HUES64 (cell line): ENCODE measurements around the gene PTPRM.

Experiments
- H3K27ac ChIP-seq: 2 replicates; pipeline ENCODE4 v1.7.0; 2013; ENCODE audit warnings: low read depth, low read length, inconsistent platforms
- H3K27me3 ChIP-seq: 2 replicates; pipeline ENCODE4 v1.6.1; 2013; ENCODE audit warnings: mild to moderate bottlenecking, low read length; ENCODE audit not compliant: insufficient read depth
- H3K36me3 ChIP-seq: 2 replicates; pipeline ENCODE4 v1.6.1; 2013; ENCODE audit warnings: mild to moderate bottlenecking, low read length; ENCODE audit not compliant: insufficient read depth
- H3K4me1 ChIP-seq: 2 replicates; pipeline ENCODE4 v1.6.1; 2013; ENCODE audit warnings: mild to moderate bottlenecking, low read length, moderate library complexity; ENCODE audit not compliant: insufficient read depth
- H3K4me3 ChIP-seq: 2 replicates; pipeline ENCODE4 v1.5.1; 2013; ENCODE audit warnings: mild to moderate bottlenecking, low read length, moderate library complexity
- H3K9ac ChIP-seq: 2 replicates; pipeline ENCODE4 v1.6.1; 2013; ENCODE audit warnings: mild to moderate bottlenecking, low read depth, low read length
- H3K9me3 ChIP-seq: 2 replicates; pipeline ENCODE4 v1.6.1; 2013; ENCODE audit warnings: low read depth, low read length; ENCODE audit not compliant: insufficient read depth
- WGBS: fragments of 150-250, 120-280 bp; methylation state at CpG from one replicate; pipeline ENCODE4 v1.1.7; 2013; ENCODE audit warnings: missing lambda C conversion rate; 5-methylcytosine and 5-hydroxymethylcytosine counted together

The PTPRM gene

DNA sequence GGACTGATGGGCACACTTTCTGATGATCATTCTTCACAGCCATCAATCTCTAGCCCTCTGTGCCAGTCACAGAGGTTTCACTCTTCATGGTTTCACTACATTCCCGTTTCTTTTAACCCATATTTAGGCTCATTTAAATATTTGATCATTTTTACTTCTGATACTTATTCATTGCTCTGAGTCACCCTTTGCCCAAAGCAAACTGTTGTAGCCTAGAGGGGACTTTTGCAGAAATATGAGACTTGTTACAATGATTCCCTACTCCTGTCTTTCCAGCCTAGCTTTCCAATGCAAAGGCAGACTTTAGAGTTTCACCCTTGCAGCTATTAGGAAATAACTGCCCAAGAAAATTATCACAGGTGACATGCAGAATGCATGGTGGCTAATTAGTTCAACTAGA lies 444.2 kb downstream of the PTPRM start:
- H3K36me3 ChIP-seq = no peaks in the 10 kb centered on the region
- H3K27me3 ChIP-seq = no peaks in the 10 kb centered on the region
- no peak overlapping the region for H3K4me3 ChIP-seq
- no peak overlapping the region for H3K27ac ChIP-seq
- no peak overlapping the region for H3K9ac ChIP-seq
- H3K9me3 ChIP-seq = no peaks in the 10 kb centered on the region
- H3K4me1 ChIP-seq = peaks cover 11% of the 10 kb centered on the region; the same call in 1 of the 2 replicates
- WGBS = 83% methylated on average over 1 of the region's 1 CpG

DNA sequence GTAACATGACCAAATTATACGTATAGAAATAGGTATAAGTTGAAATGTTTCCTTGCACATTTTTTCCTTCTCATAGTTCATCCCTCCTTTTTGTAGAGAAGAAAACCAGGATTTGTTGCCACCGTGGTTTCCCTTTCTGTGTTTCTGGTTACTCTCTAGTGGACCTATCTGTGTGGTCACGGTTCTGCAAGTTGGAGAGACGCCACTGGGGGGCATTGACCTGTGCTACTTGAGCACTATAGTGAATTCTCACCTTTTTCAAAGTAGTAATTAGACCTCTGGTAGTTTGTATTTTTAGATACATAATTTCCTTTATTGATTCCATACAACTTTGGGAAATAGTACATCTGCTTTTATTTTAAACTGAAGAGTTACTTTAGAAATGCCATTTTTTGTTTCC lies 444.8 kb downstream of the PTPRM start:
- Histone ChIP-seq H3K27ac (no peak overlapping the region), H3K27me3 (no peaks in the 10 kb centered on the region), H3K36me3 (no peaks in the 10 kb centered on the region), H3K9me3 (no peaks in the 10 kb centered on the region), H3K4me1 (peaks cover 11% of the 10 kb centered on the region; the same call in 1 of the 2 replicates), H3K4me3 (no peak overlapping the region), H3K9ac (no peak overlapping the region)
- 71% methylated on average over 2 of the region's 4 CpGs for WGBS

DNA sequence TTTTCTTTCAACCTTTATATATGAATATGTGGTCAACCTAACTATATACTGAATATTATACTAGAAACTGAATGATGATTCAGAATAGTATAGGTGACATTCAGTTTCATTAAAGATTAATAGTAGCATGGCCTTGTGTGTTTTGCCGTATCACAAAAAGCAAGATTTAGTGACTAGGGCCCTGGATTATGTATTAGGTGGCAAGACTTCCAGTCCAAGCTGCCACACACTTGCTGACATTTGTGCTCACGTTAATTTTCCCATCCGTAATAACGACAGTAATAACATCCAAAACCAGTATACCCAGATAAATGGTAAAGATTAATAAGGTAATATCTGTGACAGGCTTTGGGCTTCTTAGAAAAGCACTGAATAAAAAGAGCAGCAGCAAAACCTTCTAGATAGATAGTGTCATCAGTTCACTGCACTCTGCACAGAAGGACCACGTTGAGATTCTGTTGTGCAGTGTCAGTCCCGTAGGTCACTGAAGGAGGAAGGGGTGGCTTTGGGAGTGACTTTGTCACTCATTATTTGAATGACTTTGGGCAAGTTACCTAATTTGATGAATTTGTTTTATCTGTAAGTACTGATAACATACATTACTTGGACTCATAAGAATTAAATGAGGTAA lies 451.7 kb downstream of the PTPRM start:
- 92% methylated on average over 3 of the region's 6 CpGs for WGBS
- no peak overlapping the region for H3K27ac ChIP-seq
- H3K36me3 ChIP-seq = no peaks in the 10 kb centered on the region
- no peak overlapping the region for H3K9ac ChIP-seq
- H3K27me3 ChIP-seq = no peaks in the 10 kb centered on the region
- no peaks in the 10 kb centered on the region for H3K9me3 ChIP-seq
- H3K4me1 ChIP-seq = no peaks in the 10 kb centered on the region
- no peak overlapping the region for H3K4me3 ChIP-seq

DNA sequence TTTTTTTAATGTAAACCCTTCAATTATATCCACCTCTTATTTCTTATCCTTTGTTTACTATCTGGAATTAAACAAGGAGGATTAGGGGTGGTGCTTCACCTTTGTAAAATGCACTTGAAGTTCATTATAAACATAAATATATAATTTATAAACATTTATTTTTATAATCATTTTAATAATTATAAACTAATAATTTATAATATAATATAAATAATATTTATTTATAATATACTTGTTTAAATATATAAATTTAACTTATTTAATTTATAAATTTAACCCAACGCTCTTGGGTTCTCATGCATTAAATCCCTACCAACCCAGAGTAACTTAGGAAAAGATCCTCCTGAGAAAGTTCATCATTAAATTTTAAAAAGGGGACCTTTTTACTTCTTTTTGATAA lies 452.5 kb downstream of the PTPRM start:
- H3K4me3 ChIP-seq = no peak overlapping the region
- no peaks in the 10 kb centered on the region for H3K4me1 ChIP-seq
- H3K9me3 ChIP-seq = no peaks in the 10 kb centered on the region
- H3K27me3 ChIP-seq = no peaks in the 10 kb centered on the region
- WGBS = no CpG with 5 or more reads among the region's 1 CpG
- no peaks in the 10 kb centered on the region for H3K36me3 ChIP-seq
- no peak overlapping the region for H3K27ac ChIP-seq
- H3K9ac ChIP-seq = no peak overlapping the region

DNA sequence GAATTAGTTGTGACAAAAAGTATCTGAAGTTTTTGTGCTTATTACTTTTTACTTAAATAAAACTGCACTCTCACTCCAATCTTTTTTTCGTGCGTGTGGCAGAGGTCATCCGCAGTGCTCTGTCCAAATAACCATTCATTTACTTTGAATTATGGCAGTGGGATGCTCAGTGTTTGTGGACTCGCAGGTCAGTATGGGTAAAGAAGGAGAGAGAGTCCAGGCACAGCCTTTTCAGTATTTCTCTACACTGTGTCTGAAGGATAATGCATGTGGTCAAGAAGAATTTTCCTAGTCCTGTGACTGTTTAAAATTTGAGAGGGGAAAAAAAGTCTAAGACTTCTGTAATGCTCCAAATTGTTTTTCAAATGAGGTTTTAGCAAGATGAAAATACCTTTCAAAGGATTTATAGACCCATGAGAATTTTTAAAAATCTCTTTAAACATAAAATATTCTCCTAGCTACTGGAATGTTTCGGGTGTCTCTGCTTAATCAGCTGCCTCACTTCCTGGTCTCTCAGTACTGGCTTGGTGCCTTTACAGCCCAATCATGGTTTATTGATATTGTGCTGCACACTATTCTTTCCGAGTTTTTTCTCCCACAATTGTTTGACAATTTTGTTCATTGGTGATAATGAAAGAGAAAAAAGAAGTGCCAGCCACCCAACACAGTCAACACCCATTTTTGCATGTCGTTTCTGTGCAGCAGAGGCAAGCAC lies 453.2 kb downstream of the PTPRM start:
- no peaks in the 10 kb centered on the region for H3K36me3 ChIP-seq
- no peaks in the 10 kb centered on the region for H3K4me1 ChIP-seq
- 93% methylated on average over 4 of the region's 7 CpGs for WGBS
- H3K27me3 ChIP-seq = no peaks in the 10 kb centered on the region
- H3K9me3 ChIP-seq = no peaks in the 10 kb centered on the region
- no peak overlapping the region for H3K9ac ChIP-seq
- H3K4me3 ChIP-seq = no peak overlapping the region
- no peak overlapping the region for H3K27ac ChIP-seq

DNA sequence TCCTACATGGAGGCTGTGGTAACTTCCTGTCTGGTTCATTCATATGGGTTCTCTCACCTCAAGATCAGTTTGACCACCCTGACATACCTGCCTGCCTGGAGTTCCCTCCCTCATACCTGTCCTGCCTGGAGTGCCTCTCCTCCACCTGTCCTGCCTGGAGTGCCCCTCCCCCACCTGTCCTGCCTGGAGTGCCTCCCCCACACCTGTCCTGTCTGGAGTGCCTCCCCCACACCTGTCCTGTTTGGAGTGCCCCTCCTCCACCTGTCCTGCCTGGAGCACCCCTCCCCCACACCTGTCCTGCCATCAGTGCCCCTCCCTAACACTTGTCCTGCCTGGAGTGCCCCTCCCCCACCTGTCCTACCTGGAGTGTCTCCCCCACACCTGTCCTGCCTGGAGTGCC lies 461.9 kb downstream of the PTPRM start:
- no peaks in the 10 kb centered on the region for H3K9me3 ChIP-seq
- peaks cover 18% of the 10 kb centered on the region; the same call in 1 of the 2 replicates for H3K4me1 ChIP-seq
- no peaks in the 10 kb centered on the region for H3K36me3 ChIP-seq
- H3K4me3 ChIP-seq = no peak overlapping the region
- no peaks in the 10 kb centered on the region for H3K27me3 ChIP-seq
- no peak overlapping the region for H3K27ac ChIP-seq
- no peak overlapping the region for H3K9ac ChIP-seq

DNA sequence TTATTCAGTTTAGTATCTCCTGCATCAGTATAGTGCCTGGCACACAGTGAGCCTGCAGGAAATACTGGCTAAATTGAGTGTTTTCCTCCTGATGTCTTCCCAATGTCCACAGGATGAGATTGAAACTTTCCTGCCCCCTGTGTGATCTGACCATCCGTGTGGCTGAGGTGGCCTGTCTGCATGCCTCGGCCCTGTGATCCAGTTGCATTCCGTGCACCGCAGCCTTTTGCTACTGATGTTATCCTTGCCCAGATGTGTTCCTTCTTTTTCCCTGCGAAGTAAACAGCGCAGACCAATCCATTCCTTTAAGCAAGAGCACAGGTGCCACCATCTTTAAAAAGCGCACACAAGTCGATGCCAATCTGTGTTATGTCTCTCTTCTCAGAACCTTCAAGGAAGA lies 462.6 kb downstream of the PTPRM start:
- 96% methylated on average over 8 of the region's 8 CpGs for WGBS
- no peaks in the 10 kb centered on the region for H3K36me3 ChIP-seq
- no peak overlapping the region for H3K4me3 ChIP-seq
- H3K9me3 ChIP-seq = no peaks in the 10 kb centered on the region
- no peak overlapping the region for H3K27ac ChIP-seq
- no peak overlapping the region for H3K9ac ChIP-seq
- H3K4me1 ChIP-seq = peaks cover 18% of the 10 kb centered on the region; the same call in 1 of the 2 replicates
- H3K27me3 ChIP-seq = no peaks in the 10 kb centered on the region

DNA sequence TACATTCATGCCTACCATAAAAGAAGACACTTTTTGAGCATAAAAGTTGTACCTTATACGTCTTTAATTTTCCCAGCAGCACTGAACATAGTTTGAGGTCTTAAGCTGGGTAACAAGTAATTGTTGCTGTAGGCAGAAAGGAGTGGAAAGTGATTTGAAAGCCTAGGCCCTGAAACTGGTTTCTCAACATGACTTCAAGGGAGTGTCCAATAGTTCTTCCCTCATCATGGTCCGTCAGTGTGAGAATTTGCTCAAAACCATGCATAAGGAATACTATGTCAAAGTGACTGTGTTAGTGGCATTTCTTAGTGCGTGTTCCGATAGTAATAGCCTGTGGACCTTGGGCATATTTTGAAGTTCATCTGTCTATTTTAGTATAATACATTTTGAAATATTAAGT lies 463.1 kb downstream of the PTPRM start:
- no peak overlapping the region for H3K4me3 ChIP-seq
- H3K27ac ChIP-seq = no peak overlapping the region
- peaks cover 18% of the 10 kb centered on the region; the same call in 1 of the 2 replicates for H3K4me1 ChIP-seq
- H3K27me3 ChIP-seq = no peaks in the 10 kb centered on the region
- no peaks in the 10 kb centered on the region for H3K36me3 ChIP-seq
- no peak overlapping the region for H3K9ac ChIP-seq
- 97% methylated on average over 4 of the region's 4 CpGs for WGBS
- no peaks in the 10 kb centered on the region for H3K9me3 ChIP-seq

DNA sequence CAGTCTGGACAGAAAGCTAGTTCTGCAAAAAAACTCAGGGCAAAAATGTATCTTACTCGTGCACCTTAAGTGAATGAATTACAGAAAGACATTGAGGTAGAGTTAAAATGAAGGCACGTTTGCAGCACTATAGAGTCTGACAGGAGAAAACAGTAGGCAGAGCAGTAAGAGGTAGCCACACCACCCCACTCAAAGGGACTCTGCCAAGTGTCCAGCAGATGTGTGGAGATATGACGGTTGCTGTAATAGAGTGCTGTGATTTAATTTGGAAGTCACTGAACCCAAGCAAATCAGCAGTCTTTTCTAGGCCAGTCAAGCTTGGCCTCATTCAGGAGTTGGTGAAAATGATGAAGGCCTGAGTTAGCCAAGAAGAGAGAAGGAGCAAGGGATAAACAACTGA lies 464.4 kb downstream of the PTPRM start:
- Histone ChIP-seq H3K4me3 (no peak overlapping the region), H3K9me3 (no peaks in the 10 kb centered on the region), H3K27me3 (no peaks in the 10 kb centered on the region), H3K27ac (no peak overlapping the region), H3K9ac (no peak overlapping the region), H3K4me1 (peaks cover 18% of the 10 kb centered on the region; the same call in 1 of the 2 replicates), H3K36me3 (no peaks in the 10 kb centered on the region)
- 94% methylated on average over 3 of the region's 3 CpGs for WGBS

DNA sequence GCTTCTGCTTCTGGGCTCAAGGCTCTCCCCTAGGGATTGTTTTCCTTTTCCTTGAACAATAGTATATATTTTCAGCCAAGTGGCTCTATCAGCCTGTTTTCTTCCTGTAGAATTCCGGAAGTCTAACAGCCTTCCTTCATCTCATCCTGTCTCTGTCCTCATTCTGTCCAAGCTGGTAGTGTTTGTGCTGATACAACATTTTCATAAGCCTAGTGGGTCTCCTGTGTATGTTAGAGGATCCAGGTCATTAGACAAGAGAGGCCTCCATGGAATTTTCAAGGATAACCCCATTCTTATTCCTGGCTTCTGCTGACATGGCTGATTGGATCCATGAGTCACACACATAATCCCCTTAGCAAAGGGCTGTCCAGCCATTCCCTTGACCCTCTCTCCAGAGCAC lies 467.6 kb downstream of the PTPRM start:
- 100% methylated on average over 1 of the region's 1 CpG for WGBS

DNA sequence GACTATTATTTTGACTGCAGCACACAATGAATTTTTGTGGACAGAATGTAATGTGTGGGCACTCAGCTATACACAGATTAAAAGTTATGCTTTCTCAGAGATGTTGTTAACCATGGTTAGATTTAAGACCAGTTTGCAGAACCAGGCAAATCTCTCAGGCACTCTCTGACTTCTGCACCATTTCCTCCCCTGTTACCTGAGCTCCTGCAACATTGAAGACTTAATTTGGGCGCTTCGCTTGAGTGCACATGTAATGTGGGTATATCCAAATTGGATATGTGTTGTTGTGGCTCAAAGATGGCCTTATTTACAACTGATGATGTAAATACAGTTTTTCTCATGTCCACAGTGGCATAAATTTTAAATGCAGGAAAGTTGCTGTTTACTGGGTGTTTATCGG lies 469.4 kb downstream of the PTPRM start:
- H3K4me3 ChIP-seq = no peak overlapping the region
- no peaks in the 10 kb centered on the region for H3K36me3 ChIP-seq
- WGBS = 81% methylated on average over 3 of the region's 3 CpGs
- H3K4me1 ChIP-seq = no peaks in the 10 kb centered on the region
- H3K9ac ChIP-seq = no peak overlapping the region
- H3K27me3 ChIP-seq = no peaks in the 10 kb centered on the region
- H3K27ac ChIP-seq = no peak overlapping the region
- no peaks in the 10 kb centered on the region for H3K9me3 ChIP-seq

More for the DNA sequence above, 467.6 kb downstream of the PTPRM start:
- Histone ChIP-seq H3K27me3 (no peaks in the 10 kb centered on the region), H3K9ac (no peak overlapping the region), H3K27ac (no peak overlapping the region), H3K36me3 (no peaks in the 10 kb centered on the region), H3K9me3 (no peaks in the 10 kb centered on the region), H3K4me3 (no peak overlapping the region), H3K4me1 (peaks cover 3% of the 10 kb centered on the region; the same call in 1 of the 2 replicates)
